ENCODE data around the gene KANK3. TPM values are rescaled to one million over a fixed set of nuclear protein-coding genes. Genes with fewer than 3 reads are reported as not detected.

The KANK3 gene
- total and polyA plus RNA-seq, 9 of the 15 experiments (the other 6 are each of a cell fraction or from before 2014, with no cell fraction given) = 0.03 to 0.40 (median 0.08) TPM; not detected in 6

GRCh38 chr19:8320564-8321066 lies 22.4 kb downstream of the KANK3 start (continued):
- TF ChIP-seq ZBTB11 (CRISPR knock-in tag; IDR thresholded peaks at IDR 0.05) = 0 out of 6 replicates have a peak, but pooled peaks of 1 of the 3 experiments have one; percentile 5
- 0 out of 2 replicates have a peak, but pooled peaks have one; percentile 17 for TF ChIP-seq ZBED1 (IDR thresholded peaks at IDR 0.05)
- TF ChIP-seq NBN (IDR thresholded peaks at IDR 0.05; ENCODE audit: low read depth) = 0 out of 2 replicates have a peak, but pooled peaks have one; percentile 10
- TF ChIP-seq ZNF280B (CRISPR knock-in tag; IDR thresholded peaks at IDR 0.05) = no peak
- peak in 1 of 2 experiments; percentile 66; a peak in 1 of 4 replicates for TF ChIP-seq FOXA3 (CRISPR knock-in tag; conservative IDR thresholded peaks at IDR 0.05 in 1 of 2, IDR thresholded peaks at IDR 0.05 in 1 of 2)
- TF ChIP-seq HDGF (IDR thresholded peaks at IDR 0.05) = 0 out of 2 replicates have a peak, but pooled peaks have one; percentile 59
- TF ChIP-seq YY1 (IDR thresholded peaks at IDR 0.05; ENCODE audit: borderline replicate concordance in 1 of 3, control insufficient read depth in 1 of 3, extremely low read depth in 1 of 3, insufficient read depth in 3 of 3, insufficient read length in 1 of 3, insufficient replicate concordance in 2 of 3, low read depth in 1 of 3, low read length in 2 of 3) = peak in 1 of 3 experiments; percentile 51
- TF ChIP-seq ARID3B (CRISPR knock-in tag; IDR thresholded peaks at IDR 0.05; ENCODE audit: borderline replicate concordance) = 0 out of 2 replicates have a peak, but pooled peaks have one; percentile 12
- TF ChIP-seq ZSCAN29 (IDR thresholded peaks at IDR 0.05) = 0 out of 2 replicates have a peak, but pooled peaks have one; percentile 17
- TF ChIP-seq ZNF785 (CRISPR knock-in tag; IDR thresholded peaks at IDR 0.05) = no peak
- peak; percentile 17 for TF ChIP-seq BRD9 (IDR thresholded peaks at IDR 0.05; ENCODE audit: low read depth, partially characterized antibody)
- TF ChIP-seq ZC3H4 (CRISPR knock-in tag; IDR thresholded peaks at IDR 0.05; ENCODE audit: borderline replicate concordance) = 0 out of 2 replicates have a peak, but pooled peaks have one; percentile 36

Data from K562 (cell line).